Endometrial microvascular endothelial cells (primary cell): ENCODE data around the gene RAB24. TPM values are rescaled to one million over a fixed set of nuclear protein-coding genes. Genes with fewer than 3 reads are reported as not detected.

ENCODE experiments used
- in situ Hi-C: cut with HindIII; loops from 2 replicates; pipeline ENCODE4 v1.10.0; 2017; ENCODE audit warnings: low sequenced_read_pairs, low pct_unique_long_range_greater_than_20kb; ENCODE audit errors: inconsistent ontology term
- total RNA-seq: library from RNA; depleted of rRNA; stranded (reverse); fragments of >200 nt; gene quantifications from one replicate; pipeline ENCODE4 v1.2.3, GENCODE V29; 2015; ENCODE audit errors: inconsistent ontology term

Gene RAB24
- total RNA-seq, 1 donor from 2014 or later, result 20.3 TPM

DNA sequence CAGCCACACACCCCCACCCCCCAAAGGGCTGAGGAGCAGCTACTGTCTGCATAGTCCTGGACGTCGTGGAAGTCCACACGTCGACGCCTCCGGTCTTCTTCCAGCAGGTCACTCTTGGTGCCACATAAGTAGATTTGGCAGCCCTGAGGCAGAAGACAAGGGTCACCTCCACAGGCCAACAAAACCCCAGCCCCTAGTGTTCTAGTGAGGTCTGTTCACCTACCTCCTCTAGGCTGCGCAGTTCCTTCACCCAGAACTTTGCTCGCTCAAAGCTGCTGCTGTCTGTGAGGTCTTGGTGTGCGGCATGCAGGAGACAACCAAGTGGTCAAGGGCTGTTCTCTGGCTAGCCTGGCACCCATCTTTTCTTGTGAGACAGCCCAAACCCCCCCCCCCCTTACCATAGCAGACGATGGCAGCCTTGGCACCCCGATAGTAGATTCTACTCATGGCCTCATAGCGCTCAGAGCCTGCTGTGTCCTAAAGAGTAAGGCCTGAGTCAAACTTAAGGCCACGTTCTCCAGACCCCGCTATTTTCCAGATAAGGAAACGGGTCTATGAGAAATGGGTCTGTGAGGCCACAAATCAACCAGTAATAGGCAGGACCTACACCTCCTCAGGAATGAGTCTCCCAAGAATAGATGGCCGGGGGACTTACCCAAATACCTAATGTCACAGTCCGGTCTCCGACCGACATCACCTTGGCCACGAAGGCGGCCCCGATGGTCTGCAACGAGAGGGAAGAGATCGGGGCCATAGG is 987 bp downstream of the RAB24 start:
- in situ Hi-C loops, result no loop called here

- in situ Hi-C loops, result no loop called here
Observed at GRCh38 chr5:177301503-177302165, 1.9 kb downstream of the RAB24 start.

DNA sequence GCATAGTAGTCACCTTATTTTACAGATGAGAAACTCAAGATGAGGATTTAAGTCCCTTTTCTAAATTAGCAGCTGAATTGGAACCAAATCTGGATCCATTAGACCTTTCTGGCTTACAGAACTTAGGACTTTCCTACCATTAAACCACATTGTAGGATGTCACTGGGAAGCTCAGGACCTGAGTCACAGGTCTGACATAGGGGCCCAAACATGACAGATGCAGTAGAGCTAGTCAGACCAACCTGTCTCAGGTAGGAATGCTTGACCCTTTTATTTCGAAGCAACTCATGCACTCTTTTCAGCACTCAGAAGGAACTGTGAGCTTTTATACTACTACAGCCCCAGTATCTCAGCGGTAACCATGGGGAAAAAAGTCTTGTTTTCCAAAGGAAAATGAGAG is 2.6 kb downstream of the RAB24 start:
- in situ Hi-C loops, result no loop called here

DNA sequence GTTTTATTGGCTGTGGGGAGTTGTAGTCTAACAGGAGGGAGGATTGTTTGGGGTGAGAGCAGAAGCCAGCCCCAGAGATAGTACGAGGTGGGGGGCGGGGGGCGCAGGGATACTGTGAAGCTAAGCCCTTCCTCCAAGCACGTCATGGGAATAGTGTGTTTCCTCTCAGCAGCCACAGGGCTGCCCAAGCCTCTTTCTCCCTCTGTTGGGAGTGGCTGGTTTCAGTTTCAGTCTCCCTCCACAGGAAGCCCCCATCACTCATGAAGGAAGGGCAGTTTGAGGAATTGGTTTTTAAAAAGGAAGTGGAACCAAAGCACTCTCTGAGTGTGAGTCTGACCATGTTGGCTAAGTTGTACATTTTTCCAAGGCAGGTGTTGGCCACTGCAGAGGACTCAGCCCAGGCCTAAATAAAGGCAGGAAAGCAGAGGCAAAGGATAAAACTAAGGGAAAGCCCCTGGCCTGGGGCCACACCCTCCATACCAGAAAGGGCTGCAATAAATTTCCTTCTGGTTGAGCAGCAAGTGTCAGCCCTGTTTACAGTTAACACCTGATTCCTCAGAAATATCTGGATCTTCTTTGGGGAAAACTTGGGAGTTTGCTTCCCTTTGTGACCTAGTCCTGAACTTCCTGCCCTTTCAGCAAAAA is 3.2 kb downstream of the RAB24 start:
- in situ Hi-C loops, result no loop called here

DNA sequence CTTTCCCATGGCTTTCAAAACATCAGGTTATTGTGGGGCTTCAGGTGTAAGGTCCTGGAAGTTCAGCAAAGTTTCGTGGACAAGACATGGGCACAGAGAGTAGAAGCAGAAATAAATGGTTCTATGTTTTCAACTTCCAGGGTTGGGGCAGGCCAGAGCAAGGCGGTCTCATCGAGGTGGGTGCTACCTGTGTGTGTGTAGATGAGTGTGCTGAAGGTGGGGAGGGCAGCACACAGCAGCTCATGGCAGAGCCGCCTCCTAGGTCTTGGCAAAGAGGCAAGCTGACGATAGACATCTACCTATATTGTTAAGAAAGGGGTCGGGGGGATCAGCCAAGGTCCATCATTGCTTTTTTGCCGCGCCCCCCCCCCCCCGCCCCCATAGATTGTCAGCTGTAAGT is 3.8 kb downstream of the RAB24 start:
- in situ Hi-C loops, result no loop called here

DNA sequence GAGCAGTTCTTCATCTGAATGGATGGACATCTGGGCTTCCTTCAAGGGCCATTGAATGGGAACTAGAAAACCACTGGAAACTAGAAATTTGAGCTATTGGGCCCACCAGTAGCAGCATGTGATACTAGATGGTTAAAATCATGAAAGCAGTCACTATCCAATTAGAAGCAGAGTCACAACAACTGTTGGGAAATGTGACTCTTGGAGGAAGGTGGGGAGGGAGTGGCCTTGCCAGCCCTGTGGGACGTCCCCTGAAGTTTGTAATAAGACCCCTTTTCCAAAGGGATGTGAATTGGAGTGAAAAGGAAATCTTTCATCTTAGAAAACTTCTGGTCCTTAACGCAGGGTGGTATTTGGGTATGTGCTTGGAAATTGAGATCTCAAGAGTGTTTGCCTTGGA is 5.6 kb downstream of the RAB24 start:
- in situ Hi-C loops, result no loop called here

GRCh38 chr5:177296581-177296980 is 6.9 kb downstream of the RAB24 start:
- in situ Hi-C loops, result no loop called here

DNA sequence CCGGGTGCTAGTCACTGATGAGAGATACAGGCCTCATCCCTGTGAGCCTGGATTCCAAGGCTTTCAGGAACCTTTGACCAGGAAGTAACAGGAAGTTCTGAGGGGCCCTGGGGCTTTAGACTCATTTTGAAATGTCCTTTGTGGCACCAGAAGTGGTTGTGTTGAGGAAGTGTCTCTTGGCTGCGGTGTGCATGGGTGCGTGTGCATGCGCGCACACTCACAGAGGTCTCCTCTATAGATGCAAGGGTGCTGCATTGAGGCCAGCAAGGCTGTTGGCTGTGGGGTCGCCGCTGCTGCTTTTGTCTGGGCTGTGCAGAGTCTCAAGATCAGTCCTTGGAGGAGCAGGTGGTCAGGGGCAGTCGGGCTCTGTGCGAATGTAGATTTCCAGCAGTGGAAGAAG is 7.6 kb downstream of the RAB24 start:
- in situ Hi-C loops, result no loop called here

DNA sequence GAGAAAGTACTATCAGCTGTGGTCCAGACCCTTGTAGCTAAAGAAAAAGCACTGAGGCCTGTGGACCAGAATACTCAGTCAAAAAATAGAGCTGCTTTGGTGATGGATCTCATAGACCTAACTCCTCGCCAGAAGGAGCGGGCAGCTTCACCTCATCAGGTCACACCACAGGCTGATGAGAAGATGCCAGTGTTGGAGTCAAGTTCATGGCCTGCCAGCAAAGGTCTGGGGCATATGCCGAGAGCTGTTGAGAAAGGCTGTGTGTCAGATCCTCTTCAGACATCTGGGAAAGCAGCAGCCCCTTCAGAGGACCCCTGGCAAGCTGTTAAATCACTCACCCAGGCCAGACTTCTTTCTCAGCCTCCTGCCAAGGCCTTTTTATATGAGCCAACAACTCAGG is 8.9 kb downstream of the RAB24 start:
- in situ Hi-C loops, result no loop called here

DNA sequence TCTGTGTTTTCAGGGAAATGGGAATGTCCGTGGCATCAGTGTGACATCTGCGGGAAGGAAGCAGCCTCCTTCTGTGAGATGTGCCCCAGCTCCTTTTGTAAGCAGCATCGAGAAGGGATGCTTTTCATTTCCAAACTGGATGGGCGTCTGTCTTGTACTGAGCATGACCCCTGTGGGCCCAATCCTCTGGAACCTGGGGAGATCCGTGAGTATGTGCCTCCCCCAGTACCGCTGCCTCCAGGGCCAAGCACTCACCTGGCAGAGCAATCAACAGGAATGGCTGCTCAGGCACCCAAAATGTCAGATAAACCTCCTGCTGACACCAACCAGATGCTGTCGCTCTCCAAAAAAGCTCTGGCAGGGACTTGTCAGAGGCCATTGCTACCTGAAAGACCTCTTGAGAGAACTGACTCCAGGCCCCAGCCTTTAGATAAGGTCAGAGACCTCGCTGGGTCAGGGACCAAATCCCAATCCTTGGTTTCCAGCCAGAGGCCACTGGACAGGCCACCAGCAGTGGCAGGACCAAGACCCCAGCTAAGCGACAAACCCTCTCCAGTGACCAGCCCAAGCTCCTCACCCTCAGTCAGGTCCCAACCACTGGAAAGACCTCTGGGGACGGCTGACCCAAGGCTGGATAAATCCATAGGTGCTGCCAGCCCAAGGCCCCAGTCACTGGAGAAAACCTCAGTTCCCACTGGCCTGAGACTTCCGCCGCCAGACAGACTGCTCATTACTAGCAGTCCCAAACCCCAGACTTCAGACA is 9.5 kb downstream of the RAB24 start:
- in situ Hi-C loops, result no loop called here

- in situ Hi-C loops, result no loop called here
Observed at GRCh38 chr5:177291735-177292134, 11.8 kb downstream of the RAB24 start.

DNA sequence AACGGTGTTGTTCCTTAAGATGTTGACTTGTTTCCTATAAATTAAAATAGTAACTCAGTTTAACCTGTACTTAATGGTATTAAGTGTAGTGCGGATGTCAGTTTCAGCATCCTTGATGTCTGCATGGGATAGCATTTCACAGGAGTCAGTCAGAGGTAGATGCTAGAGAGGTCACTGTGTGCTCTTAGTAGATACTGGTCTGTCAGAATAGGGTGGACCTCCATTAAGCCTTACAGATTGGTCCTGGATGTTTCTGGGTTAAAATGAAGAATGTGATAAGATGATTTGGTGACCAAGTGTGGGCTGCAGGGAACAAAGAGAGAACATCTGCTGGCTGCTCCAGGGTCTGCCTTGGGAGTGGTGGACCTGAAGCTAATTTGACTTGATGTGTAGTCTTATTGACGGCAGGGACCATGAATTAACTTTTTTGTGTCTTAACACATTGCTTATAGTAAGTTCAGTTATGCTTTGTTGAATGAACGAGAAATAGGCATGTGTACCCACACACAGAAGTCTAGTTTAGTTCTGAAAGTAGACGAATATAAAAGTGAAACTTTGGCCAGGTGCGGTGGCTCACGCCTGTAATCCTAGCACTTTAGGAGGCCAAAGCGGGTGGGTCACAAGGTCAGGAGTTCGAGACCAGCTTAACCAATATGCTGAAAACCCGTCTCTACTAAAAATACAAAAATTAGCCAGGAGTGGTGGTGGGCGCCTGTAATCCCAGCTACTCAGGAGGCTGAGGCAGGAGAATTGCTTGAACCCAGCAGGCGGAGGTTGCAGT is 12.5 kb downstream of the RAB24 start:
- in situ Hi-C loops, result no loop called here

DNA sequence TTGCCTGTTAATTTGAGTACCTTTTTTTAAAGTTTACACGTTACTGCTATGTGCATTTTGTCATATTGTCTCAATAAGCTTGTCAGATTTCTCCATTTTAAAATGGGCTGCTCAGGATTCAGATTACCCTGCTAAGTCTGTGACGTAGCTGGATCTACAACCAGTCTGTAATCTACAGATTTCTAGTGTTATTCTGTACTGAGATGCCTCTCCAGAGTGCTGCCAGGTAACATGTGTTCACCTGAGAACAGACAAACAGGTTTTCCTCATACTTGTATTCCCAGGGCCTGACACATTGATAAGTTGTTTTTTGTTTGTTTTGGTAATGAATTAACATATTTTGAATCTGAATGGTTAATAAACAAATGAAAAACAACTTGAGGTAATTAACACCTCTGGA is 15.3 kb downstream of the RAB24 start:
- in situ Hi-C loops, result no loop called here

- in situ Hi-C loops, result no loop called here
Observed at GRCh38 chr5:177276886-177277285, 26.6 kb downstream of the RAB24 start.

DNA sequence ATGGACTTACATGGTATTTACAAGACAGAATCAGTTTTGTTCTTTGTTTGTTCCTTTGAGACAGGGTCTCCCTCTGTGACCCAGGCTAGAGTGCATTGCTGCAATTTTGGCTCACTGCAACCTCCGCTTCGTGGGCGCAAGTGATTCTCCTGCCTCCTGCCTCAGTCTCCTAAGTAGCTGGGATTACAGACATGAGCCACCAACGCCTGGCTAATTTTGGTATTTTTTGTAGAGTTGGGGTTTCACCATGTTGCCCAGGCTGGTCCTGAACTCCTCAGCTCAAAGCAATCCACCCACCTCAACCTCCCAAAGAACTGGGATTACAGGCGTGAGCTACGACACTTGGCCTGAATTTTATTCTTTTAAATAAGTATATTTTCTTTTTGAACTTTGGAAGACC is 27.6 kb downstream of the RAB24 start:
- in situ Hi-C loops, result no loop called here

DNA sequence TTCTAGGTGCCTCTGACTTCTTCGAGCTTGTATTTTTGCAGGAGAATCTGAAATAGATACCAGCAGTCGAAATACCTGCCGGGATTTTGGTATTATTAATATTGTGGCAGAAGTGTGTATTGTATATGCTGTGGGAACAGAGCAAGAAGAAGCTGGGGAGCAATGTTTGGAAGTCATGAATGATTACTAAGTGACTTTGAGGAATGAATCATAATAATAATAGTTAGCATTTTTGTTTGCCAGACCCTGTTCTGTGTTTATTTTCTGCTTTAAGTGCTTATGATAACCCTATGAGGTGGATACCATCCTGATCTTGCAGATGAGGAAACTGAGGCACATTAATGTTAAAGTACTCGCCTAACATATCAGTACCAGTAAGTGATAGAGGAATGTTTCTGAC is 32.4 kb downstream of the RAB24 start:
- in situ Hi-C loops, result no loop called here

GRCh38 chr5:177270653-177271052 is 32.9 kb downstream of the RAB24 start:
- in situ Hi-C loops, result no loop called here

DNA sequence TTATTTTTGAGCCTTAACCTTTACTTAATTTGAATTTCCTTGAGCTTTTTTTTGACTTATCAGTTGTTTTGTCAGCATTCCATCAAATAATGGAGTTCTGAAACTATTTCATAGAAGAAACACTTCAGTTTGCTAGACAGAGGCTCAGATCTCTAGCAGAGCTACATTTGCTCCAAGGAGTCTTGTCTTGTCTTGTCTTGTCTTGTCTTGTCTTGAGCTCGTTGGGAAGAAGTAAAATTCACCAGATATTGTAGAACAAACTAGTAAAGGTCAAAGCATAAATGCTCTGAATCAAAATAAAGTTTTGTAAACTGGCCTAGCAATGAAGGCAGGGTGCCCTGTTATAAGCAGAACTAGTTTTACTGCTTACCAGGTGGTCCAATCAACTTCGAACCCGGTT is 33.5 kb downstream of the RAB24 start:
- in situ Hi-C loops, result no loop called here
